Choroid plexus epithelial cell (primary cell): ENCODE data around the gene TMEM31.

Source experiments
- DNase-seq: peaks from one replicate; pipeline ENCODE4 v3.0.0-alpha.2; 2010; ENCODE audit warnings: low read depth
- H3K4me3 ChIP-seq: 2 replicates; pipeline ENCODE4 v1.5.1; 2011; ENCODE audit warnings: low read depth, mild to moderate bottlenecking, control low read depth, low read length, moderate library complexity
- CTCF ChIP-seq: conservative IDR thresholded peaks from 2 replicates; pipeline ENCODE4 v1.5.1; 2011; ENCODE audit warnings: low read depth, mild to moderate bottlenecking, control low read depth, inconsistent platforms, low read length, moderate library complexity

Gene TMEM31

GRCh38 chrX:103710609-103711008 lies at the start of gene TMEM31:
TSS of gene TMEM31 (plus strand) at chrX:103710909. CDS start at chrX:103712259, 1,350 bp downstream.
- no peak for TF ChIP-seq CTCF
- no peak within 1 kb of the TSS for H3K4me3 ChIP-seq
- no peak for DNase-seq

- no peak for DNase-seq
- no peak overlapping the region for H3K4me3 ChIP-seq
- no peak for TF ChIP-seq CTCF
Observed at GRCh38 chrX:103663981-103664762, 46.5 kb upstream of the TMEM31 start.

- no peak for TF ChIP-seq CTCF
- DNase-seq, result no peak
- H3K4me3 ChIP-seq, result no peak overlapping the region
Observed at GRCh38 chrX:103666202-103667107, 44.3 kb upstream of the TMEM31 start.

GRCh38 chrX:103669745-103670144 lies 41.0 kb upstream of the TMEM31 start:
- no peak overlapping the region for H3K4me3 ChIP-seq
- no peak for DNase-seq
- TF ChIP-seq CTCF, result no peak

- no peak overlapping the region for H3K4me3 ChIP-seq
- TF ChIP-seq CTCF, result no peak
- no peak for DNase-seq
Observed at GRCh38 chrX:103674531-103675454, 35.9 kb upstream of the TMEM31 start.

- no peak overlapping the region for H3K4me3 ChIP-seq
- DNase-seq, result no peak
- no peak for TF ChIP-seq CTCF
Observed at GRCh38 chrX:103678199-103678993, 32.3 kb upstream of the TMEM31 start.
